DMS153 treated with DMSO at 0.1 percent for 48 hours (cell line): ENCODE results near the gene ZNF766.
"Not testable (repeated sequence)": the region's sequence is repeated elsewhere in the genome, so short reads cannot be mapped to it uniquely, and the experiment has no call there.

Experiments used
- DNase-seq: peaks from one replicate; lab custom pipeline; 2025; ENCODE audit not compliant: unreplicated experiment; lab: John Stamatoyannopoulos, UW

The ZNF766 gene

GRCh38 chr19:52274191-52274590 lies 4.8 kb downstream of the ZNF766 start:
- DNase-seq: no peak

- DNase-seq: no peak
Observed at GRCh38 chr19:52275988-52276387, 6.6 kb downstream of the ZNF766 start.

GRCh38 chr19:52277471-52277870 lies 8.1 kb downstream of the ZNF766 start:
- no peak for DNase-seq

- no peak for DNase-seq
Observed at GRCh38 chr19:52286256-52286655, 16.9 kb downstream of the ZNF766 start.

- no peak for DNase-seq
Observed at GRCh38 chr19:52291781-52292180, 22.4 kb downstream of the ZNF766 start.

- not testable (repeated sequence) for DNase-seq
Observed at GRCh38 chr19:52292946-52293345, 23.6 kb downstream of the ZNF766 start.

GRCh38 chr19:52296400-52296772 lies 27.0 kb downstream of the ZNF766 start:
- no peak for DNase-seq

- DNase-seq: peak; percentile 71
Observed at GRCh38 chr19:52296773-52297600, 27.6 kb downstream of the ZNF766 start, which contains the start of gene ZNF480. ZNF480 (plus strand) TSS chr19:52297169; CDS start chr19:52300413, 3,244 bp downstream.

- DNase-seq: no peak
Observed at GRCh38 chr19:52297601-52298364, 28.4 kb downstream of the ZNF766 start.

- DNase-seq: no peak
Observed at GRCh38 chr19:52307275-52307674, 37.9 kb downstream of the ZNF766 start.

- DNase-seq: no peak
Observed at GRCh38 chr19:52322429-52322828, 53.0 kb downstream of the ZNF766 start.

GRCh38 chr19:52331757-52332156 lies 62.4 kb downstream of the ZNF766 start:
- DNase-seq: no peak

GRCh38 chr19:52335768-52336116 lies 66.4 kb downstream of the ZNF766 start:
- no peak for DNase-seq

- DNase-seq: peak; percentile 58
Observed at GRCh38 chr19:52336117-52336790, 66.9 kb downstream of the ZNF766 start, which contains the start of gene ZNF610. ZNF610 (plus strand) TSS chr19:52336243; CDS start chr19:52349173, 12,930 bp downstream.

- DNase-seq: no peak
Observed at GRCh38 chr19:52336791-52337381, 67.5 kb downstream of the ZNF766 start.

- DNase-seq: not testable (repeated sequence)
Observed at GRCh38 chr19:52339022-52339421, 69.6 kb downstream of the ZNF766 start.

GRCh38 chr19:52343548-52343947 lies 74.2 kb downstream of the ZNF766 start:
- no peak for DNase-seq

- DNase-seq: no peak
Observed at GRCh38 chr19:52345162-52345561, 75.8 kb downstream of the ZNF766 start.
